Gastroesophageal sphincter (tissue), 3 donors: ENCODE data around the gene SCAMP1.

ENCODE experiments used
- CTCF ChIP-seq, 4 experiments: fragments of 200-600 bp in 2 of 4; fragments of 450-650 bp in 2 of 4; sonication (generic) in 1 of 4; IDR thresholded peaks; one replicate each; pipeline ENCODE4 v1.5.1; 2017 to 2019; ENCODE audit warnings: antibody characterized with exemption in 4 of 4, mild to moderate bottlenecking in 2 of 4, moderate library complexity in 2 of 4
- POLR2AphosphoS5 ChIP-seq: sonication (generic); formaldehyde crosslinking; IDR thresholded peaks from one replicate; pipeline ENCODE4 v1.6.1; 2017; ENCODE audit warnings: antibody characterized with exemption

GRCh38 chr5:78509884-78510769 is 149.7 kb downstream of the SCAMP1 start:
- TF ChIP-seq CTCF (IDR thresholded peaks at IDR 0.05) (peak in 3 of 4 experiments; percentile 14 to 38 (median 26)), POLR2AphosphoS5 (peak; percentile 61)
